ENCODE measurements around the gene ADD3. TPM values are rescaled to one million over a fixed set of nuclear protein-coding genes. Genes with fewer than 3 reads are reported as not detected.

The ADD3 gene
- total RNA-seq, 1 donor from 2014 or later: 128 TPM

- Mint-ChIP-seq H3K27me3 (ENCODE audit: unreplicated experiment) (no peaks in the 10 kb centered on the region), H3K4me3 (ENCODE audit: unreplicated experiment) (no peak overlapping the region), H3K4me1 (ENCODE audit: unreplicated experiment) (peaks cover 4% of the 10 kb centered on the region), H3K9me3 (ENCODE audit: unreplicated experiment) (no peaks in the 10 kb centered on the region), H3K36me3 (ENCODE audit: unreplicated experiment) (no peaks in the 10 kb centered on the region), H3K27ac (ENCODE audit: unreplicated experiment) (no peak overlapping the region)
- DNase-seq (ENCODE audit: extremely low spot score, unreplicated experiment): no peak
- no peak for TF ChIP-seq CTCF (IDR thresholded peaks at IDR 0.05)
Observed at GRCh38 chr10:110023785-110024465, 16.1 kb downstream of the ADD3 start.

- Mint-ChIP-seq H3K4me3 (ENCODE audit: unreplicated experiment) (no peak overlapping the region), H3K27ac (ENCODE audit: unreplicated experiment) (no peak overlapping the region), H3K36me3 (ENCODE audit: unreplicated experiment) (peaks cover 2% of the 10 kb centered on the region), H3K27me3 (ENCODE audit: unreplicated experiment) (no peaks in the 10 kb centered on the region), H3K4me1 (ENCODE audit: unreplicated experiment) (peaks cover 14% of the 10 kb centered on the region), H3K9me3 (ENCODE audit: unreplicated experiment) (no peaks in the 10 kb centered on the region)
- TF ChIP-seq CTCF (IDR thresholded peaks at IDR 0.05): no peak
- DNase-seq (ENCODE audit: extremely low spot score, unreplicated experiment): no peak
Observed at GRCh38 chr10:110029450-110029849, 21.7 kb downstream of the ADD3 start.

GRCh38 chr10:110032801-110033700 is 25.3 kb downstream of the ADD3 start:
- peaks cover 2% of the 10 kb centered on the region for H3K36me3 Mint-ChIP-seq (ENCODE audit: unreplicated experiment)
- no peaks in the 10 kb centered on the region for H3K9me3 Mint-ChIP-seq (ENCODE audit: unreplicated experiment)
- H3K4me3 Mint-ChIP-seq (ENCODE audit: unreplicated experiment): no peak overlapping the region
- H3K27ac Mint-ChIP-seq (ENCODE audit: unreplicated experiment): no peak overlapping the region
- H3K4me1 Mint-ChIP-seq (ENCODE audit: unreplicated experiment): peaks cover 26% of the 10 kb centered on the region
- TF ChIP-seq CTCF (IDR thresholded peaks at IDR 0.05): no peak
- H3K27me3 Mint-ChIP-seq (ENCODE audit: unreplicated experiment): no peaks in the 10 kb centered on the region
- DNase-seq (ENCODE audit: extremely low spot score, unreplicated experiment): no peak

- Mint-ChIP-seq H3K9me3 (ENCODE audit: unreplicated experiment) (no peaks in the 10 kb centered on the region), H3K27me3 (ENCODE audit: unreplicated experiment) (no peaks in the 10 kb centered on the region), H3K27ac (ENCODE audit: unreplicated experiment) (no peak overlapping the region), H3K4me1 (ENCODE audit: unreplicated experiment) (peaks cover 26% of the 10 kb centered on the region), H3K4me3 (ENCODE audit: unreplicated experiment) (no peak overlapping the region), H3K36me3 (ENCODE audit: unreplicated experiment) (peaks cover 2% of the 10 kb centered on the region)
- no peak for TF ChIP-seq CTCF (IDR thresholded peaks at IDR 0.05)
- DNase-seq (ENCODE audit: extremely low spot score, unreplicated experiment): no peak
Observed at GRCh38 chr10:110033701-110034235, 26.0 kb downstream of the ADD3 start.

- Mint-ChIP-seq H3K9me3 (ENCODE audit: unreplicated experiment) (no peaks in the 10 kb centered on the region), H3K27ac (ENCODE audit: unreplicated experiment) (no peak overlapping the region), H3K4me3 (ENCODE audit: unreplicated experiment) (no peak overlapping the region), H3K36me3 (ENCODE audit: unreplicated experiment) (peaks cover 5% of the 10 kb centered on the region), H3K27me3 (ENCODE audit: unreplicated experiment) (no peaks in the 10 kb centered on the region), H3K4me1 (ENCODE audit: unreplicated experiment) (peaks cover 26% of the 10 kb centered on the region)
- no peak for DNase-seq (ENCODE audit: extremely low spot score, unreplicated experiment)
- TF ChIP-seq CTCF (IDR thresholded peaks at IDR 0.05): no peak
Observed at GRCh38 chr10:110034596-110034995, 26.8 kb downstream of the ADD3 start.

Data from osteocyte (in vitro differentiated cells).